ENCODE results near the gene ERAP2.

GRCh38 chr5:96926276-96926675 lies 50.0 kb downstream of the ERAP2 start:
- TF ChIP-seq, protein P1, sequence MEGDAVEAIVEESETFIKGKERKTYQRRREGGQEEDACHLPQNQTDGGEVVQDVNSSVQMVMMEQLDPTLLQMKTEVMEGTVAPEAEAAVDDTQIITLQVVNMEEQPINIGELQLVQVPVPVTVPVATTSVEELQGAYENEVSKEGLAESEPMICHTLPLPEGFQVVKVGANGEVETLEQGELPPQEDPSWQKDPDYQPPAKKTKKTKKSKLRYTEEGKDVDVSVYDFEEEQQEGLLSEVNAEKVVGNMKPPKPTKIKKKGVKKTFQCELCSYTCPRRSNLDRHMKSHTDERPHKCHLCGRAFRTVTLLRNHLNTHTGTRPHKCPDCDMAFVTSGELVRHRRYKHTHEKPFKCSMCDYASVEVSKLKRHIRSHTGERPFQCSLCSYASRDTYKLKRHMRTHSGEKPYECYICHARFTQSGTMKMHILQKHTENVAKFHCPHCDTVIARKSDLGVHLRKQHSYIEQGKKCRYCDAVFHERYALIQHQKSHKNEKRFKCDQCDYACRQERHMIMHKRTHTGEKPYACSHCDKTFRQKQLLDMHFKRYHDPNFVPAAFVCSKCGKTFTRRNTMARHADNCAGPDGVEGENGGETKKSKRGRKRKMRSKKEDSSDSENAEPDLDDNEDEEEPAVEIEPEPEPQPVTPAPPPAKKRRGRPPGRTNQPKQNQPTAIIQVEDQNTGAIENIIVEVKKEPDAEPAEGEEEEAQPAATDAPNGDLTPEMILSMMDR (IDR thresholded peaks at IDR 0.05): no peak
- TF ChIP-seq POLR2A (IDR thresholded peaks at IDR 0.05): no peak
